GM12878 (cell line): Measurements from ENCODE around the gene R3HDM1. TPM values are rescaled to one million over a fixed set of nuclear protein-coding genes. Genes with fewer than 3 reads are reported as not detected.

Experiments
- ATF2 ChIP-seq: IDR thresholded peaks from 2 replicates; pipeline ENCODE4 v1.6.1; 2012; ENCODE audit warnings: low read length, inconsistent platforms
- ATF3 ChIP-seq: IDR thresholded peaks from 2 replicates; pipeline ENCODE4 v1.6.1; 2011; ENCODE audit warnings: low read depth, mild to moderate bottlenecking, low read length, moderate library complexity, borderline replicate concordance; ENCODE audit errors: extremely low read depth
- ATF7 ChIP-seq: fragments of 450-650 bp; IDR thresholded peaks from 2 replicates; pipeline ENCODE4 v1.6.1; 2016; ENCODE audit warnings: low read depth, mild to moderate bottlenecking
- ETV6 ChIP-seq, 2 experiments: fragments of 450-650 bp in 1 of 2; IDR thresholded peaks in 1 of 2; conservative IDR thresholded peaks in 1 of 2; 2 replicates each; pipeline ENCODE4 v1.6.1; 2014; ENCODE audit warnings: antibody characterized with exemption in 1 of 2, borderline replicate concordance in 1 of 2, low read depth in 1 of 2, mild to moderate bottlenecking in 1 of 2, moderate library complexity in 1 of 2
- HDGF ChIP-seq: fragments of 450-650 bp; IDR thresholded peaks from 2 replicates; pipeline ENCODE4 v1.6.1; 2016; ENCODE audit warnings: antibody characterized with exemption
- JUNB ChIP-seq: IDR thresholded peaks from 2 replicates; pipeline ENCODE4 v1.6.1; 2016; ENCODE audit warnings: antibody characterized with exemption, mild to moderate bottlenecking
- MTA2 ChIP-seq: fragments of 450-650 bp; IDR thresholded peaks from 2 replicates; pipeline ENCODE4 v1.6.1; 2016; ENCODE audit warnings: low read depth, mild to moderate bottlenecking, moderate library complexity
- MYB ChIP-seq: fragments of 150-350 bp; IDR thresholded peaks from 2 replicates; pipeline ENCODE4 v1.6.1; 2014; ENCODE audit warnings: mild to moderate bottlenecking, low read depth, low read length, borderline replicate concordance
- NBN ChIP-seq: fragments of 450-650 bp; IDR thresholded peaks from 2 replicates; pipeline ENCODE4 v1.6.1; 2016
- REST ChIP-seq: IDR thresholded peaks from 2 replicates; pipeline ENCODE4 v1.6.1; 2012; ENCODE audit warnings: mild to moderate bottlenecking, low read depth, low read length
- RUNX3 ChIP-seq: IDR thresholded peaks from 2 replicates; pipeline ENCODE4 v1.6.1; 2012; ENCODE audit warnings: low read length, inconsistent platforms
- SPI1 ChIP-seq: IDR thresholded peaks from 2 replicates; pipeline ENCODE4 v1.6.1; 2011; ENCODE audit warnings: low read depth, mild to moderate bottlenecking, low read length, moderate library complexity, borderline replicate concordance; ENCODE audit not compliant: insufficient read depth
- TCF12 ChIP-seq: IDR thresholded peaks from 2 replicates; pipeline ENCODE4 v1.6.1; 2011; ENCODE audit warnings: low read depth, mild to moderate bottlenecking, low read length
- ZNF687 ChIP-seq: fragments of 450-650 bp; IDR thresholded peaks from 2 replicates; pipeline ENCODE4 v1.6.1; 2017; ENCODE audit warnings: mild to moderate bottlenecking, moderate library complexity
- polyA plus RNA-seq, 11 experiments: library from polyadenylated mRNA; depleted of rRNA in 4 of 11; unstranded in 6 of 11; stranded (reverse) in 5 of 11; fragments of >200 nt; fragmentation: Nextera tagmentation in 4 of 11; fragmentation: Illumina TruSeq in 1 of 11; extraction: Ambion mirVana in 4 of 11; extraction: Trizol in 1 of 11; gene quantifications; 1 replicate in 1 of 11; 2 replicates in 10 of 11; pipeline versions ENCODE4 v1.2.1 to v1.2.3, GENCODE V29; 2011 to 2016; ENCODE audit warnings: inconsistent platforms in 2 of 11, missing spikeins in 2 of 11, low read depth in 1 of 11
- total RNA-seq, 4 experiments: library from RNA; depleted of rRNA in 3 of 4; stranded (reverse); fragments of >200 nt in 3 of 4; fragmentation: Illumina TruSeq in 1 of 4; extraction: Trizol in 1 of 4; gene quantifications; 2 replicates each; pipeline versions ENCODE4 v1.2.1 to v1.2.3, GENCODE V29; 2013 to 2021

The R3HDM1 gene
- total and polyA plus RNA-seq, 10 of the 15 experiments (the other 5 are each of a cell fraction or from before 2014, with no cell fraction given) = 16.8 to 89.6 (median 47.7) TPM

- TF ChIP-seq ATF3 (no peak), MTA2 (peak; percentile 57; the same call in 1 of the 2 replicates), NBN (peak; percentile 54; the same call in 1 of the 2 replicates), JUNB (peak; percentile 57; the same call in 1 of the 2 replicates), RUNX3 (peak; percentile 94), TCF12 (no peak), ATF2 (peak; percentile 45; the same call in 1 of the 2 replicates), HDGF (0 out of 2 replicates have a peak, but pooled peaks have one; percentile 46), REST (no peak), SPI1 (no peak), ATF7 (peak; percentile 83), ZNF687 (0 out of 2 replicates have a peak, but pooled peaks have one; percentile 41), ETV6 (conservative IDR thresholded peaks at IDR 0.05 in 1 of 2, IDR thresholded peaks at IDR 0.05 in 1 of 2; ENCODE audit: borderline replicate concordance in 1 of 2, low read depth in 1 of 2) (peak in 1 of 2 experiments; percentile 30; a peak in 1 of 4 replicates), MYB (no peak)
These were observed 126.7 kb downstream of the R3HDM1 start (continued) for GRCh38 chr2:135657806-135658582.
